Mesenchymal stem cell (in vitro differentiated cells and primary cell): ENCODE results near the gene ARHGEF35.
"Not testable (repeated sequence)": the region's sequence is repeated elsewhere in the genome, so short reads cannot be mapped to it uniquely, and the experiment has no call there.

ENCODE experiments used
- DNase-seq: peaks from one replicate; pipeline ENCODE4 v3.0.0-alpha.2; 2013
- H2AFZ ChIP-seq: one replicate; pipeline ENCODE4 v1.6.1; 2013; ENCODE audit warnings: low read depth, mild to moderate bottlenecking, control low read depth, inconsistent platforms, low read length, moderate library complexity
- H2AK5ac ChIP-seq: 2 replicates; pipeline ENCODE4 v1.6.1; 2013; ENCODE audit warnings: low read length, moderate library complexity, mild to moderate bottlenecking, inconsistent platforms; ENCODE audit not compliant: severe bottlenecking
- H2BK120ac ChIP-seq: one replicate; pipeline ENCODE4 v1.6.1; 2013; ENCODE audit warnings: low read depth, mild to moderate bottlenecking, inconsistent platforms, low read length, moderate library complexity
- H2BK12ac ChIP-seq, 2 experiments: one replicate each; pipeline ENCODE4 v1.6.1; 2013; ENCODE audit warnings: inconsistent platforms in 2 of 2, low read length in 2 of 2, mild to moderate bottlenecking in 2 of 2, moderate library complexity in 2 of 2, control low read depth in 1 of 2
- H2BK15ac ChIP-seq: one replicate; pipeline ENCODE4 v1.6.1; 2013; ENCODE audit warnings: mild to moderate bottlenecking, low read depth, inconsistent platforms; ENCODE audit not compliant: poor library complexity, severe bottlenecking
- H2BK5ac ChIP-seq: 2 replicates; pipeline ENCODE4 v1.6.1; 2013; ENCODE audit warnings: low read depth, mild to moderate bottlenecking, low read length, control low read depth, inconsistent platforms; ENCODE audit not compliant: poor library complexity, severe bottlenecking
- H3K14ac ChIP-seq, 2 experiments: one replicate each; pipeline ENCODE4 v1.6.1; 2013; ENCODE audit warnings: inconsistent platforms in 2 of 2, low read length in 2 of 2, control low read depth in 1 of 2, mild to moderate bottlenecking in 1 of 2, moderate library complexity in 1 of 2
- H3K18ac ChIP-seq, 2 experiments: one replicate each; pipeline ENCODE4 v1.6.1; 2013; ENCODE audit warnings: inconsistent platforms in 2 of 2, low read length in 2 of 2, control low read depth in 1 of 2, low read depth in 1 of 2, mild to moderate bottlenecking in 1 of 2
- H3K23ac ChIP-seq, 2 experiments: one replicate each; pipeline ENCODE4 v1.6.1; 2013; ENCODE audit warnings: inconsistent platforms in 2 of 2, low read length in 2 of 2, mild to moderate bottlenecking in 2 of 2, moderate library complexity in 2 of 2, control low read depth in 1 of 2
- H3K27ac ChIP-seq: 2 replicates; pipeline ENCODE4 v1.5.1; 2013; ENCODE audit warnings: mild to moderate bottlenecking, moderate library complexity, low read length, control low read depth, inconsistent platforms; ENCODE audit not compliant: poor library complexity, severe bottlenecking
- H3K27me3 ChIP-seq, 2 experiments: 2 replicates each; pipeline versions ENCODE4 v1.6.1 to v1.7.0; 2013; ENCODE audit warnings: low read length in 2 of 2, mild to moderate bottlenecking in 2 of 2, moderate library complexity in 2 of 2, control low read depth in 1 of 2, inconsistent platforms in 1 of 2; ENCODE audit not compliant: control insufficient read depth in 1 of 2, insufficient read depth in 1 of 2
- H3K36me3 ChIP-seq, 2 experiments: 2 replicates each; pipeline versions ENCODE4 v1.6.1 to v1.7.0; 2013; ENCODE audit warnings: low read length in 2 of 2, control low read depth in 1 of 2, inconsistent platforms in 1 of 2, low read depth in 1 of 2, mild to moderate bottlenecking in 1 of 2; ENCODE audit not compliant: insufficient read depth in 2 of 2, control insufficient read depth in 1 of 2
- H3K4ac ChIP-seq, 2 experiments: one replicate each; pipeline ENCODE4 v1.6.1; 2013; ENCODE audit warnings: inconsistent platforms in 2 of 2, low read length in 2 of 2, mild to moderate bottlenecking in 2 of 2, moderate library complexity in 2 of 2, control low read depth in 1 of 2, low read depth in 1 of 2
- H3K4me1 ChIP-seq: 2 replicates; pipeline ENCODE4 v1.6.1; 2013; ENCODE audit warnings: low read depth, low read length, control low read depth; ENCODE audit not compliant: control insufficient read depth, insufficient read depth
- H3K4me2 ChIP-seq: 2 replicates; pipeline ENCODE4 v1.6.1; 2013; ENCODE audit warnings: low read length, mild to moderate bottlenecking, inconsistent platforms; ENCODE audit not compliant: poor library complexity, severe bottlenecking
- H3K4me3 ChIP-seq, 2 experiments: 2 replicates each; pipeline versions ENCODE4 v1.5.1 to v1.7.0; 2013; ENCODE audit warnings: low read length in 2 of 2, mild to moderate bottlenecking in 2 of 2, control low read depth in 1 of 2, low read depth in 1 of 2; ENCODE audit not compliant: insufficient read depth in 1 of 2
- H3K79me1 ChIP-seq: replicated peaks from 2 replicates; pipeline ENCODE4 v1.6.1; 2013; ENCODE audit warnings: mild to moderate bottlenecking, control low read depth, low read length, inconsistent platforms; ENCODE audit not compliant: poor library complexity, severe bottlenecking
- H3K9ac ChIP-seq: 2 replicates; pipeline ENCODE4 v1.7.0; 2013; ENCODE audit warnings: mild to moderate bottlenecking, low read length, moderate library complexity
- H3K9me3 ChIP-seq: 2 replicates; pipeline ENCODE4 v1.7.0; 2013; ENCODE audit warnings: mild to moderate bottlenecking, low read length; ENCODE audit not compliant: control insufficient read depth
- H4K8ac ChIP-seq: one replicate; pipeline ENCODE4 v1.6.1; 2013; ENCODE audit warnings: inconsistent platforms, mild to moderate bottlenecking, low read length, moderate library complexity
- H4K91ac ChIP-seq: one replicate; pipeline ENCODE4 v1.6.1; 2013; ENCODE audit warnings: mild to moderate bottlenecking, low read length, inconsistent platforms
- WGBS: methylation state at CpG from one replicate; pipeline ENCODE4 v1.1.7; 2013; ENCODE audit warnings: mixed read lengths; 5-methylcytosine and 5-hydroxymethylcytosine counted together

ARHGEF35 gene

DNA sequence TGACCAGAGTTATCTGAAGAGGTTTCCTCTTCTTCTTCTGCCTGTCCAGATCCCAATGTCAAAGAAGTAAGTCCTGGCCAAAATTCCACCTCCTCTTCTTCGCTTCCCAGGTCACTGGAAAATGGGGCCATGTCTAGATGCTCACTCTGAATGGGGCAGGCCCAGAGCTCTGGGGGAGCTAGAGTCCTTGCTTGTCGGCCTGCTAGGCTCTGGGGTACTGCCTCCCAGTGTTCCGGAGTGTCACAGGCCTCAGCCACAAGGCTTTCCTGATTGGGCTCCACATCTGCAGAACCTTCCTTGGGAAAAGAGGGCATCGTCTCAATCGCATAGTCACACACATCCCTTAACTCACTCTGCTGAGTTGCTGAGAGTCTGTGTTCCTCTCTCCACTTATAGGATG is 7.8 kb downstream of the ARHGEF35 start:
- H3K4me1 ChIP-seq, H2BK120ac ChIP-seq, H4K91ac ChIP-seq, H3K23ac ChIP-seq, H2BK5ac ChIP-seq, H3K18ac ChIP-seq, H3K79me1 ChIP-seq, H3K4ac ChIP-seq, H2BK12ac ChIP-seq, H3K14ac ChIP-seq, H3K36me3 ChIP-seq, H2BK15ac ChIP-seq, H3K4me3 ChIP-seq, H2AFZ ChIP-seq, H3K27ac ChIP-seq, H2AK5ac ChIP-seq, H3K27me3 ChIP-seq, H3K9ac ChIP-seq, H3K9me3 ChIP-seq, H4K8ac ChIP-seq, DNase-seq, H3K4me2 ChIP-seq: not testable (repeated sequence)
- no CpG with 5 or more reads among the region's 5 CpGs for WGBS

DNA sequence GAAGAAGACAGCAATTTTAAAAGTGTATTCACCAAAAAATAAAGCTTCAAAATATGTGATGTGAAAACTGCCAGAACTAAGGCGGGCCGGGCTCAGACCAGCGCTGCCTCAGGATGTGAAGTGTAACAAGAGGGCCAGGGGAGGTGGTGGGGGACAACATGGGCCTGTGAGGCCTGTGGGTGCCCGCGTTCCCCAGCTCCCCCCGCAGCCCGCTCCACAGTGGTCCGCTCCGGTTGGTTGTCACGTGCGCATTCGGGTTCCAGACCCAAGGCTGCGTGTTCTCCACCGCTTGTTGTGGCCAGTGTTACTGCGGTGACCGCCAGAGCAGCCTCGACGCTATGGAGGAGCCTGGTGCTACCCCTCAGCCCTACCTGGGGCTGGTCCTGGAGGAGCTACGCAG is 12.5 kb downstream of the ARHGEF35 start, which contains the start of gene CTAGE4:
Gene CTAGE4, plus strand, starts transcription at position 301 of the 400 bp plus-strand sequence. Its CDS starts 38 bp downstream, at position 339.
- H2BK5ac ChIP-seq, H3K4me3 ChIP-seq, H4K8ac ChIP-seq, H3K18ac ChIP-seq, H3K36me3 ChIP-seq, H3K27me3 ChIP-seq, H3K4ac ChIP-seq, H2AFZ ChIP-seq, H3K14ac ChIP-seq, H3K27ac ChIP-seq, H2BK12ac ChIP-seq, H3K4me2 ChIP-seq, H2BK120ac ChIP-seq, H3K4me1 ChIP-seq, H2BK15ac ChIP-seq, H2AK5ac ChIP-seq, H3K23ac ChIP-seq, H3K9me3 ChIP-seq, H3K9ac ChIP-seq, H3K79me1 ChIP-seq, DNase-seq, H4K91ac ChIP-seq: not testable (repeated sequence)
- no CpG with 5 or more reads among the region's 19 CpGs for WGBS

DNA sequence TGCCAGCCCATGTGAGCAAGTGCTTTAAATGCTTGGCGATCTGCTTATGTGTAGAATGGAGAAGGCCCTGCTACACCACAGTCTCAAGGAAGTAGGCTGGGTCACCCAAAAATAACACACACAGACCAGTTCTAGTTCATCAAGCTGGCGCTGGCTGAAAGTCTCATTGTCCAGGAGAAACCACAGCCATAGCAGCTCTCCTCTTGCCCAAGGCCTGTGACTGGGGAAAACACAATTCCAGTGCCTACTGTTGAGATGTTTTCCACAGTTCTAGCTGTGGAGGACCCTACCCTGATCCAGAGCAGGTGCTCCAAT is 16.5 kb downstream of the ARHGEF35 start:
- H3K27ac ChIP-seq, H3K23ac ChIP-seq, H4K91ac ChIP-seq, H2BK120ac ChIP-seq, H2AK5ac ChIP-seq, H3K79me1 ChIP-seq, H3K18ac ChIP-seq, H3K9me3 ChIP-seq, H3K4ac ChIP-seq, H3K4me3 ChIP-seq, H2AFZ ChIP-seq, H2BK15ac ChIP-seq, H3K14ac ChIP-seq, H2BK12ac ChIP-seq, H3K9ac ChIP-seq, H3K4me2 ChIP-seq, H3K36me3 ChIP-seq, H3K27me3 ChIP-seq, DNase-seq, H3K4me1 ChIP-seq, H4K8ac ChIP-seq, H2BK5ac ChIP-seq: not testable (repeated sequence)
- WGBS: no CpG with 5 or more reads among the region's 2 CpGs

DNA sequence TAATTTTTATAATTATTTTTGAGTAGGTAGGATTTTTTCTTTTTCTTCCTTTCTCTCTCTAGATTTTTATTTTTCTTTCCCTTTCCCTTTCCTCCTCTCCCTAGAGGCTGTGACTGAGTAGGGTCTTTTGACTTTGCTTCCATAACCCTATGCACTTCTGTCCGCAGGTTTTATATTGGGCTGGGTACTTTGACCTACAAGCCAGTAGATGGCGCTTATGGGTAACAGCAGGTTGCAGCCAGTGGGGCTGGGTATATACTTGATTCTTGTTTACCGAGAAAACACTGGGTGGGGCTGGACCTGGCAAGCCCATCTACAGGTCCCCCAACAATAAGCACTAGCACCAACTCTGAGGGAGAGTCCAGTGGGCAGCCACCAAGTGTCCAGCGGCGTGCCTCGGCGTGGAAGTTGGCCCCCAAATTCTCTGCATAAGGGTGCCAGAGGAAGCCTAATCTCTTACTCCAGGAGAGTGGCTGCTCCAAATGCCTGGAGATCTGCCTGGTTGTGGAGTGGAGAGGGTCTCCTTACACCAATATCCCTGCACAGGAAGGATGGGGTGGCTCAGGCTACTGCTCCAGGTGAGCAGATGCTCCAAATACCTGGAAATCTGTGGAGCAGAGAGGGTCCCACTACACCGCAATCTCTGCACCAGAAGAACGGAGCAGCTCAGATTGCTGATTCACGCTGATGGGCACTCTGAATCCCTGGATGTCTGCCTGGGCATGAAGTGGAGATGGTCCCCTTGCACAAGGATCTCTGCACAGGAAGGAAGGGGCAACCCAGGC is 17.1 kb downstream of the ARHGEF35 start:
- not testable (repeated sequence) for H3K18ac ChIP-seq, H2BK120ac ChIP-seq, H3K4ac ChIP-seq, H3K9ac ChIP-seq, H3K4me2 ChIP-seq, H3K4me3 ChIP-seq, H3K27ac ChIP-seq, H3K4me1 ChIP-seq, H3K9me3 ChIP-seq, H3K79me1 ChIP-seq, H3K23ac ChIP-seq, H2BK15ac ChIP-seq, H3K27me3 ChIP-seq, H2AK5ac ChIP-seq, H4K8ac ChIP-seq, H3K14ac ChIP-seq, H3K36me3 ChIP-seq, H2AFZ ChIP-seq, H2BK5ac ChIP-seq, H4K91ac ChIP-seq, H2BK12ac ChIP-seq
- peak; percentile 20 for DNase-seq
- WGBS: 0% methylated on average over 1 of the region's 10 CpGs
